HG03135 (cell line): ENCODE results near the gene STAP2.
"Not testable (repeated sequence)": the region's sequence is repeated elsewhere in the genome, so short reads cannot be mapped to it uniquely, and the experiment has no call there.

Source experiments
- ATAC-seq: cut with Tn5 transposase; IDR thresholded peaks from one replicate; pipeline ENCODE4 v1.9.1; 2021; ENCODE audit warnings: mild to moderate bottlenecking, moderate library complexity; ENCODE audit not compliant: unreplicated experiment

The STAP2 gene

GRCh38 chr19:4278010-4278409 lies 60.6 kb downstream of the STAP2 start:
- no peak for ATAC-seq

GRCh38 chr19:4277191-4277696 lies 61.4 kb downstream of the STAP2 start:
- ATAC-seq: no peak

GRCh38 chr19:4274321-4274686 lies 64.3 kb downstream of the STAP2 start:
- ATAC-seq: not testable (repeated sequence)
